Neutrophil (primary cell): ENCODE measurements around the gene TRERF1.

Experiments used
- H3K27ac ChIP-seq: fragments of 200-600 bp; sonication (generic); 2 replicates; pipeline ENCODE4 v1.5.1; 2016; ENCODE audit warnings: mild to moderate bottlenecking, moderate library complexity
- H3K27me3 ChIP-seq: fragments of 200-600 bp; sonication (generic); 2 replicates; pipeline ENCODE4 v1.6.0; 2016; ENCODE audit warnings: mild to moderate bottlenecking
- H3K36me3 ChIP-seq: fragments of 200-600 bp; sonication (generic); 2 replicates; pipeline ENCODE4 v1.5.1; 2017
- H3K4me1 ChIP-seq, 2 experiments: fragments of 200-600 bp in 1 of 2; sonication (generic) in 1 of 2; 1 replicate in 1 of 2; 2 replicates in 1 of 2; pipeline versions ENCODE4 v1.5.1 to v1.6.1; 2013 to 2016; ENCODE audit warnings: low read depth in 1 of 2, low read length in 1 of 2, mild to moderate bottlenecking in 1 of 2, moderate library complexity in 1 of 2; ENCODE audit not compliant: control insufficient read depth in 1 of 2, insufficient read depth in 1 of 2
- H3K4me3 ChIP-seq, 2 experiments: fragments of 200-600 bp in 1 of 2; sonication (generic) in 1 of 2; 1 replicate in 1 of 2; 2 replicates in 1 of 2; pipeline ENCODE4 v1.5.1; 2013 to 2016; ENCODE audit warnings: low read depth in 1 of 2, low read length in 1 of 2, mild to moderate bottlenecking in 1 of 2, moderate library complexity in 1 of 2
- H3K9me3 ChIP-seq: fragments of 200-600 bp; sonication (generic); 2 replicates; pipeline ENCODE4 v1.5.1; 2016
- TF ChIP-seq, protein P1 (sequence below): fragments of 200-600 bp; sonication (generic); IDR thresholded peaks from 2 replicates; pipeline ENCODE4 v1.5.1; 2016; ENCODE audit warnings: antibody characterized with exemption

Gene TRERF1

GRCh38 chr6:42372699-42373098 is 79.0 kb downstream of the TRERF1 start:
- TF ChIP-seq, protein P1, sequence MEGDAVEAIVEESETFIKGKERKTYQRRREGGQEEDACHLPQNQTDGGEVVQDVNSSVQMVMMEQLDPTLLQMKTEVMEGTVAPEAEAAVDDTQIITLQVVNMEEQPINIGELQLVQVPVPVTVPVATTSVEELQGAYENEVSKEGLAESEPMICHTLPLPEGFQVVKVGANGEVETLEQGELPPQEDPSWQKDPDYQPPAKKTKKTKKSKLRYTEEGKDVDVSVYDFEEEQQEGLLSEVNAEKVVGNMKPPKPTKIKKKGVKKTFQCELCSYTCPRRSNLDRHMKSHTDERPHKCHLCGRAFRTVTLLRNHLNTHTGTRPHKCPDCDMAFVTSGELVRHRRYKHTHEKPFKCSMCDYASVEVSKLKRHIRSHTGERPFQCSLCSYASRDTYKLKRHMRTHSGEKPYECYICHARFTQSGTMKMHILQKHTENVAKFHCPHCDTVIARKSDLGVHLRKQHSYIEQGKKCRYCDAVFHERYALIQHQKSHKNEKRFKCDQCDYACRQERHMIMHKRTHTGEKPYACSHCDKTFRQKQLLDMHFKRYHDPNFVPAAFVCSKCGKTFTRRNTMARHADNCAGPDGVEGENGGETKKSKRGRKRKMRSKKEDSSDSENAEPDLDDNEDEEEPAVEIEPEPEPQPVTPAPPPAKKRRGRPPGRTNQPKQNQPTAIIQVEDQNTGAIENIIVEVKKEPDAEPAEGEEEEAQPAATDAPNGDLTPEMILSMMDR, result no peak
- Histone ChIP-seq H3K27ac (peak overlapping the region; percentile 97), H3K9me3 (no peaks in the 10 kb centered on the region), H3K36me3 (no peaks in the 10 kb centered on the region), H3K27me3 (no peaks in the 10 kb centered on the region), H3K4me3 (no peak overlapping the region), H3K4me1 (peaks cover 88 to 89% of the 10 kb centered on the region in 2 experiments)

DNA sequence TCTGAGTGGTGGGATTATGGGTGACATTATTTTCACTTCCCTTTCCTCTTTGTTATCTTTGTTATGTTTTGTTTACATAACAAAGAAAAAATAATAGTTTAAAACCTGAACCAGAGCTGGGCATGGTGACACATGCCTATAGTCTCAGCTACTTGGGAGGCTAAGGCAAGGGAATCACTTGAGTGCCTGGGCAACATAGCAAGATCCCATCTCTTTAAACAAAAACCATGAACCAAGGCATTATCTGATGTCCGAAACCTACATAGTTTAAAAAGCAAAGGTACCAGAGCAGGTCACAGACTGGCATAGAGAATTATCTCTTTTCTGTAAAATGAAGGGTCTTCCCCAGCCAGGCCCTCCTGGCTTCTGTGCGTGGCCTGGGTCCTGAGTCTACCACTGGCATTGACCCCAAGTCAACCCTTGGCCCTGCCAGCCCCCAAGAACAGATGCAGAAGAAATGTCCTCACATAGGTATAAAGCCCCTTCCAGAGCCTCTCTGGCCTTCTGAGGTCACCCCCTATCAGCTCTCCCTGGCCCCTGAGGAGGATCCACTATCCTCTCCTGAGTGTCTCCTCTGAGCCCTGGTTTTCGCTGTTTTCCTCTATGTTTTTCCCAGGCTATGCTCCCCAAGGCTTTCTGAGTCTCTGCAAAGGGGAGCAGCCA is 81.3 kb downstream of the TRERF1 start:
- peak overlapping the region in 1 of 2 experiments; percentile 58 for H3K4me3 ChIP-seq
- H3K9me3 ChIP-seq, result no peaks in the 10 kb centered on the region
- peaks cover 97 to 99% of the 10 kb centered on the region in 2 experiments for H3K4me1 ChIP-seq
- TF ChIP-seq, protein P1, result no peak
- H3K27ac ChIP-seq, result peak overlapping the region; percentile 97
- H3K27me3 ChIP-seq, result no peaks in the 10 kb centered on the region
- no peaks in the 10 kb centered on the region for H3K36me3 ChIP-seq

- TF ChIP-seq, protein P1, result no peak
- no peaks in the 10 kb centered on the region for H3K9me3 ChIP-seq
- no peaks in the 10 kb centered on the region for H3K36me3 ChIP-seq
- H3K4me1 ChIP-seq, result peaks cover 97 to 99% of the 10 kb centered on the region in 2 experiments
- peak overlapping the region; percentile 3 to 58 for H3K4me3 ChIP-seq
- no peaks in the 10 kb centered on the region for H3K27me3 ChIP-seq
- H3K27ac ChIP-seq, result peak overlapping the region; percentile 97
These were observed 82.2 kb downstream of the TRERF1 start for GRCh38 chr6:42369568-42369967.

DNA sequence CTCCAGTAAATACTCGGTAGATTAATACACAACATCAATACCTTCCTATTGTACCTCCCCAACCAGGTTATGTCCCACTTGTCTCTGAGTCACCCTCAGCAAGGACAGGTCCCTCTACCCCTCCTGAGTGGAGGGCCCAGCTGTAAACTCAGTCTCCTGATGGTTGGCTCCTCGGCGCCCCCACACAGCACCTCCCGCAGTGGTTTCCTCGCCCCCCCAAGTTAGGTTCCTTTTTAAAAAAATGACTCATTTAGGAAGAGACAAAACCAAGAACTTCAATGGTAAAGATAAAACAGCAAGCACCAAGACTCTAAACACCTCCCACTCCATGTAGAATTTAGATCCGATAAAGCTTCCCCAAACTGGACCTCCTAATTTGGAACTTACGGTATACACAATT is 83.5 kb downstream of the TRERF1 start:
- H3K4me3 ChIP-seq, result peak overlapping the region; percentile 55 to 58
- TF ChIP-seq, protein P1, result no peak
- peaks cover 97 to 99% of the 10 kb centered on the region in 2 experiments for H3K4me1 ChIP-seq
- no peaks in the 10 kb centered on the region for H3K36me3 ChIP-seq
- no peaks in the 10 kb centered on the region for H3K27me3 ChIP-seq
- H3K27ac ChIP-seq, result peak overlapping the region; percentile 97
- no peaks in the 10 kb centered on the region for H3K9me3 ChIP-seq

DNA sequence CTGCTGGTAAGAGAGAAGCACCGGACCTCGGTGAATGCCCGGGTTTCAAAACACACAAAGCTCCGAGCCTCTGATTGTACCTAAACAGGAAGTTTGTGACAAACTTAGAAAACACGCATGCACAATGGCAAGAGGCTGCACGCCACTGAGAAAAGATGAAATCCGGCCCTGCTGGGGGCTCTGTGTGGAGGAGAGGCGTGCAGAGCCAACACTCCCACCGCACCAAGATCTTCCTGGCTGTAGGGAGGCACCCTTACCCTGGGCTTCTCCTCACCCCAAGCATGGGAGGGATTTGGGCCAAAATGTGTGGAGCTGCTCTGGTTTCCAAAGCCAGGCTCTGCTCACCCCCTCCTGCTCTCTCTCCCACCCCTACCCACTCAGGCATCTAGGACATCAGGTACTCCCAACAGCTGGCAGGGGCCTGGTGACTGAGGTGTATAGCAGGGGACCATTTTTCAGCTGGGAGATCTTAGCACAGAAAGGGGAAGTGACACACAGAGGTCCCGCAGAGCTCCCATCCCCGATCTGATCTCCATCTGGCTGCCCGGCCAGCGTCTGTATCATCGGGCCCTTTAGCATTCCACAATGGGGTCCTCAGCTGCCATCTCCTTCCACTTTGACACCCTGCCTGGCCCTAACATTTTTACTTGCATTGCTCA is 84.2 kb downstream of the TRERF1 start:
- H3K27ac ChIP-seq, result peak overlapping the region; percentile 97
- no peaks in the 10 kb centered on the region for H3K9me3 ChIP-seq
- H3K27me3 ChIP-seq, result no peaks in the 10 kb centered on the region
- peaks cover 96 to 98% of the 10 kb centered on the region in 2 experiments for H3K4me1 ChIP-seq
- no peaks in the 10 kb centered on the region for H3K36me3 ChIP-seq
- TF ChIP-seq, protein P1, result peak; percentile 6
- peak overlapping the region; percentile 55 to 58 for H3K4me3 ChIP-seq
